Esophagus muscularis mucosa (tissue), 4 donors: ENCODE data around the gene PLEKHH3.

Experiments used
- EP300 ChIP-seq: sonication (generic); formaldehyde crosslinking; IDR thresholded peaks from one replicate; pipeline ENCODE4 v1.6.1; 2017; ENCODE audit warnings: antibody characterized with exemption
- POLR2A ChIP-seq: fragments of 450-650 bp; IDR thresholded peaks from one replicate; pipeline ENCODE4 v1.6.1; 2017; ENCODE audit warnings: antibody characterized with exemption, moderate library complexity, mild to moderate bottlenecking, low read depth
- TF ChIP-seq, protein P1 (sequence below), 3 experiments: fragments of 200-600 bp in 2 of 3; fragments of 450-650 bp in 1 of 3; sonication (generic) in 2 of 3; IDR thresholded peaks; one replicate each; pipeline ENCODE4 v1.5.1; 2017 to 2019; ENCODE audit warnings: antibody characterized with exemption in 3 of 3, mild to moderate bottlenecking in 2 of 3, moderate library complexity in 1 of 3

DNA sequence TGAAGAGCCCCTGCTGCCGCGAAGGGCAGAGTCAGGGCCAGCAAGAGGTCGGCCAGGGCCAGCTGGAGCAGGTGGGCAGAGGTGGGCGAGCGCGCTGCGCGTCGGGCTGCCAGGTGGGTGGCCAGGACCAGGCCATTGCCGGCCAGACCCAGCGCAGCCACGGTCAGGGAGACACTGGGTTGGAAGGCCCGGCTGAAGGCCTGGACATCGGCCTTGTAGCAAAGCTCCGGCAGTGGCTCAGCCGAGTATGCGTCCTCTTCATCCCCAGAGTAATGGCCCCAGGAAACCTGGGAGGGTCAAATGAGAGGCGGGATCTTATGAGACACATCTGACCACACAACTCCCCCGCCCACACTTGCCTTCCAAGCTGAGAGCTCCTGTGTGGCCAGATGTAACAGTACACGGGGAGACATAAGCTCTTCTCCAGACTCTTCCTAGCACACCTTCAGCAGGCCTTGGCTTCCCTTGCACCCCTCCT is 3.6 kb upstream of the PLEKHH3 start:
- TF ChIP-seq, protein P1, sequence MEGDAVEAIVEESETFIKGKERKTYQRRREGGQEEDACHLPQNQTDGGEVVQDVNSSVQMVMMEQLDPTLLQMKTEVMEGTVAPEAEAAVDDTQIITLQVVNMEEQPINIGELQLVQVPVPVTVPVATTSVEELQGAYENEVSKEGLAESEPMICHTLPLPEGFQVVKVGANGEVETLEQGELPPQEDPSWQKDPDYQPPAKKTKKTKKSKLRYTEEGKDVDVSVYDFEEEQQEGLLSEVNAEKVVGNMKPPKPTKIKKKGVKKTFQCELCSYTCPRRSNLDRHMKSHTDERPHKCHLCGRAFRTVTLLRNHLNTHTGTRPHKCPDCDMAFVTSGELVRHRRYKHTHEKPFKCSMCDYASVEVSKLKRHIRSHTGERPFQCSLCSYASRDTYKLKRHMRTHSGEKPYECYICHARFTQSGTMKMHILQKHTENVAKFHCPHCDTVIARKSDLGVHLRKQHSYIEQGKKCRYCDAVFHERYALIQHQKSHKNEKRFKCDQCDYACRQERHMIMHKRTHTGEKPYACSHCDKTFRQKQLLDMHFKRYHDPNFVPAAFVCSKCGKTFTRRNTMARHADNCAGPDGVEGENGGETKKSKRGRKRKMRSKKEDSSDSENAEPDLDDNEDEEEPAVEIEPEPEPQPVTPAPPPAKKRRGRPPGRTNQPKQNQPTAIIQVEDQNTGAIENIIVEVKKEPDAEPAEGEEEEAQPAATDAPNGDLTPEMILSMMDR (IDR thresholded peaks at IDR 0.05), result no peak
- no peak for TF ChIP-seq POLR2A
- TF ChIP-seq EP300, result no peak
